ENCODE measurements around the gene LTBP3.

The LTBP3 gene

DNA sequence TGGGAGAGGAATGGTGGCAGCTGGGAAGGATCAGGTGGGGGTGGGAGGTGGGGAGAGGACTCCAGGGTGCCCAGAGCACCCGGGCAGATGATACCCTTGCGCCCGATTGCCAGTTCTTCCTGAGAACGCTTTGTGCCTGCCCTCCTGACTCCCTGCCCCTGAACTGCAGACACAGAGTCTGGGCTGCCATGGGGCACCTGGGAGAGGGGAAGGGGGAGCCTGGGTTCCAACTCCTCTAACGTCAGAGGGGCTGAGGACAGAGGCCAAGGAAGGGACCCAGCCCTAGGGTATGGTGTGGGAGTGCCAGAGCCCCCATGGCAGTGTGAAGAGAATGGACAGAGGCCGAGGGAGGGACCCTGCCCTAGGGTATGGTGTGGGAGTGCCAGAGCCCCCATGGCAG lies 38.4 kb upstream of the LTBP3 start (continued):
- TF ChIP-seq, protein P1, sequence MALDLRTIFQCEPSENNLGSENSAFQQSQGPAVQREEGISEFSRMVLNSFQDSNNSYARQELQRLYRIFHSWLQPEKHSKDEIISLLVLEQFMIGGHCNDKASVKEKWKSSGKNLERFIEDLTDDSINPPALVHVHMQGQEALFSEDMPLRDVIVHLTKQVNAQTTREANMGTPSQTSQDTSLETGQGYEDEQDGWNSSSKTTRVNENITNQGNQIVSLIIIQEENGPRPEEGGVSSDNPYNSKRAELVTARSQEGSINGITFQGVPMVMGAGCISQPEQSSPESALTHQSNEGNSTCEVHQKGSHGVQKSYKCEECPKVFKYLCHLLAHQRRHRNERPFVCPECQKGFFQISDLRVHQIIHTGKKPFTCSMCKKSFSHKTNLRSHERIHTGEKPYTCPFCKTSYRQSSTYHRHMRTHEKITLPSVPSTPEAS (tag by site-specific recombination; IDR thresholded peaks at IDR 0.05), result no peak

DNA sequence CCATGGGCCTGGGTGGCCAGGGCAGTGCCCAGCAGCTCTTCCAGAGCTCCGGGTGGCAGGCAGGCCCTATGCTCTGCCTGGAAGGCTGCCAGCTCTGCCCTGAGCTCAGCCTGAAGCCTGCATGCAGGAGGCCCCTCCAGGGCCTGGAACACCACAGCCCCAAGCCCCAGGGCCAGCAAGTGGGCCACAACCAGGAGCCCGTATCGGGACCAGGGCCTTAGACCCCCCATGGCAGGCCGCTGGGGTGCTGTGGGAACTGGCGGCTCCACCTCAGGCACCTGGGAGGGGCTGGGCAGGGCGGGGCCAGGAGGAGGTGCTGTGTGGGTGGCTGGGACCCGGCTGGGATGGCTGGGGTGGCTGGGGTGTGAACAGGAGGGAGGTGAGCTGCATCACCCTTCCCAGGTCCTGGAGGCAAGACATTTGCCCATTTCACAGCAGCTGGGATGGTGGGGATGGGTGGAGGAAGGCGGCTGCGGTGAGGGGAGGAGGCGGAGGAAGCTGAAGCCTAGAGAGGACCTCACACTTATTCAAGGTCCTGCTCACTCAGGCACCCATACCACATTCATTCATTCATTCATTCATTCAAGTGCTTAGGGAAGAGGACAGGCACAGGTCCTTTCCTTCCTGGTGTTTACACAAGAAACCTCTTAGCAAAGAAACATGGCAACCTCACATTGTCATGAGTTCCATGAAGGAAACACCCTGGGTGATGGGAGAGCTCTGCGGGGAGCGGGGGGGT lies 37.6 kb upstream of the LTBP3 start, which contains the start of gene KCNK7:
KCNK7 (minus strand) TSS at position 258 of the 739 bp plus-strand sequence; CDS start at position 230, 28 bp downstream.
- ChIA-PET POLR2A (interaction anchor here (0.6 to 1.4 kb wide), 9 partner anchors 10 to 632 kb away, joined by 3 to 9 read pairs (median 6); partner anchors contain the start of genes KAT5, MAP3K11 and PCNX3), CTCF (interaction anchor here (0.6 to 1.0 kb wide), 4 partner anchors 9 to 472 kb away, joined by 3 to 5 read pairs (median 4); no protein-coding TSS in a partner anchor)
- peaks cover 0 to 24% of the 10 kb centered on the region in 2 experiments; a peak in 1 of 3 replicates for H3K36me3 ChIP-seq (ENCODE audit: control insufficient read depth in 2 of 2, insufficient read depth in 1 of 2, low read length in 2 of 2)
- TF ChIP-seq GLIS1 (tag by site-specific recombination; IDR thresholded peaks at IDR 0.05) (peak; percentile 76), ZEB2 (tag by site-specific recombination; IDR thresholded peaks at IDR 0.05) (no peak), KLF10 (tag by site-specific recombination; IDR thresholded peaks at IDR 0.05) (no peak), ZBTB8A (tag by site-specific recombination; IDR thresholded peaks at IDR 0.05) (peak; percentile 23; the same call in 1 of the 2 replicates), OVOL3 (tag by site-specific recombination; IDR thresholded peaks at IDR 0.05) (no peak), MEIS1 (CRISPR knock-in tag; IDR thresholded peaks at IDR 0.05; ENCODE audit: borderline replicate concordance) (no peak), ZSCAN16 (tag by site-specific recombination; IDR thresholded peaks at IDR 0.05) (no peak), ZXDB (tag by site-specific recombination; IDR thresholded peaks at IDR 0.05) (no peak), ZNF324 (tag by site-specific recombination; IDR thresholded peaks at IDR 0.05) (no peak), ZNF174 (tag by site-specific recombination; IDR thresholded peaks at IDR 0.05) (no peak), GLI2 (tag by site-specific recombination; IDR thresholded peaks at IDR 0.05; ENCODE audit: borderline replicate concordance, low read depth) (no peak), SP2 (tag by site-specific recombination; IDR thresholded peaks at IDR 0.05) (no peak), ZFP3 (tag by site-specific recombination; IDR thresholded peaks at IDR 0.05; ENCODE audit: low read depth) (no peak), ZNF621 (tag by site-specific recombination; IDR thresholded peaks at IDR 0.05) (no peak), KLF1 (tag by site-specific recombination; IDR thresholded peaks at IDR 0.05) (peak; percentile 83), GLIS2 (tag by site-specific recombination; IDR thresholded peaks at IDR 0.05) (peak; percentile 70), ZNF202 (tag by site-specific recombination; IDR thresholded peaks at IDR 0.05; ENCODE audit: borderline replicate concordance) (no peak), ZNF48 (tag by site-specific recombination; IDR thresholded peaks at IDR 0.05) (no peak), ZNF114 (tag by site-specific recombination; IDR thresholded peaks at IDR 0.05) (no peak)
- TF ChIP-seq, protein P2, sequence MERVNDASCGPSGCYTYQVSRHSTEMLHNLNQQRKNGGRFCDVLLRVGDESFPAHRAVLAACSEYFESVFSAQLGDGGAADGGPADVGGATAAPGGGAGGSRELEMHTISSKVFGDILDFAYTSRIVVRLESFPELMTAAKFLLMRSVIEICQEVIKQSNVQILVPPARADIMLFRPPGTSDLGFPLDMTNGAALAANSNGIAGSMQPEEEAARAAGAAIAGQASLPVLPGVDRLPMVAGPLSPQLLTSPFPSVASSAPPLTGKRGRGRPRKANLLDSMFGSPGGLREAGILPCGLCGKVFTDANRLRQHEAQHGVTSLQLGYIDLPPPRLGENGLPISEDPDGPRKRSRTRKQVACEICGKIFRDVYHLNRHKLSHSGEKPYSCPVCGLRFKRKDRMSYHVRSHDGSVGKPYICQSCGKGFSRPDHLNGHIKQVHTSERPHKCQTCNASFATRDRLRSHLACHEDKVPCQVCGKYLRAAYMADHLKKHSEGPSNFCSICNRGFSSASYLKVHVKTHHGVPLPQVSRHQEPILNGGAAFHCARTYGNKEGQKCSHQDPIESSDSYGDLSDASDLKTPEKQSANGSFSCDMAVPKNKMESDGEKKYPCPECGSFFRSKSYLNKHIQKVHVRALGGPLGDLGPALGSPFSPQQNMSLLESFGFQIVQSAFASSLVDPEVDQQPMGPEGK (tag by site-specific recombination; IDR thresholded peaks at IDR 0.05), result no peak
- TF ChIP-seq, protein P3, sequence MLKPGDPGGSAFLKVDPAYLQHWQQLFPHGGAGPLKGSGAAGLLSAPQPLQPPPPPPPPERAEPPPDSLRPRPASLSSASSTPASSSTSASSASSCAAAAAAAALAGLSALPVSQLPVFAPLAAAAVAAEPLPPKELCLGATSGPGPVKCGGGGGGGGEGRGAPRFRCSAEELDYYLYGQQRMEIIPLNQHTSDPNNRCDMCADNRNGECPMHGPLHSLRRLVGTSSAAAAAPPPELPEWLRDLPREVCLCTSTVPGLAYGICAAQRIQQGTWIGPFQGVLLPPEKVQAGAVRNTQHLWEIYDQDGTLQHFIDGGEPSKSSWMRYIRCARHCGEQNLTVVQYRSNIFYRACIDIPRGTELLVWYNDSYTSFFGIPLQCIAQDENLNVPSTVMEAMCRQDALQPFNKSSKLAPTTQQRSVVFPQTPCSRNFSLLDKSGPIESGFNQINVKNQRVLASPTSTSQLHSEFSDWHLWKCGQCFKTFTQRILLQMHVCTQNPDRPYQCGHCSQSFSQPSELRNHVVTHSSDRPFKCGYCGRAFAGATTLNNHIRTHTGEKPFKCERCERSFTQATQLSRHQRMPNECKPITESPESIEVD (tag by site-specific recombination; IDR thresholded peaks at IDR 0.05), result no peak
- TF ChIP-seq, protein P4, sequence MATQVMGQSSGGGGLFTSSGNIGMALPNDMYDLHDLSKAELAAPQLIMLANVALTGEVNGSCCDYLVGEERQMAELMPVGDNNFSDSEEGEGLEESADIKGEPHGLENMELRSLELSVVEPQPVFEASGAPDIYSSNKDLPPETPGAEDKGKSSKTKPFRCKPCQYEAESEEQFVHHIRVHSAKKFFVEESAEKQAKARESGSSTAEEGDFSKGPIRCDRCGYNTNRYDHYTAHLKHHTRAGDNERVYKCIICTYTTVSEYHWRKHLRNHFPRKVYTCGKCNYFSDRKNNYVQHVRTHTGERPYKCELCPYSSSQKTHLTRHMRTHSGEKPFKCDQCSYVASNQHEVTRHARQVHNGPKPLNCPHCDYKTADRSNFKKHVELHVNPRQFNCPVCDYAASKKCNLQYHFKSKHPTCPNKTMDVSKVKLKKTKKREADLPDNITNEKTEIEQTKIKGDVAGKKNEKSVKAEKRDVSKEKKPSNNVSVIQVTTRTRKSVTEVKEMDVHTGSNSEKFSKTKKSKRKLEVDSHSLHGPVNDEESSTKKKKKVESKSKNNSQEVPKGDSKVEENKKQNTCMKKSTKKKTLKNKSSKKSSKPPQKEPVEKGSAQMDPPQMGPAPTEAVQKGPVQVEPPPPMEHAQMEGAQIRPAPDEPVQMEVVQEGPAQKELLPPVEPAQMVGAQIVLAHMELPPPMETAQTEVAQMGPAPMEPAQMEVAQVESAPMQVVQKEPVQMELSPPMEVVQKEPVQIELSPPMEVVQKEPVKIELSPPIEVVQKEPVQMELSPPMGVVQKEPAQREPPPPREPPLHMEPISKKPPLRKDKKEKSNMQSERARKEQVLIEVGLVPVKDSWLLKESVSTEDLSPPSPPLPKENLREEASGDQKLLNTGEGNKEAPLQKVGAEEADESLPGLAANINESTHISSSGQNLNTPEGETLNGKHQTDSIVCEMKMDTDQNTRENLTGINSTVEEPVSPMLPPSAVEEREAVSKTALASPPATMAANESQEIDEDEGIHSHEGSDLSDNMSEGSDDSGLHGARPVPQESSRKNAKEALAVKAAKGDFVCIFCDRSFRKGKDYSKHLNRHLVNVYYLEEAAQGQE (tag by site-specific recombination; IDR thresholded peaks at IDR 0.05), result no peak
- TF ChIP-seq, protein P5, sequence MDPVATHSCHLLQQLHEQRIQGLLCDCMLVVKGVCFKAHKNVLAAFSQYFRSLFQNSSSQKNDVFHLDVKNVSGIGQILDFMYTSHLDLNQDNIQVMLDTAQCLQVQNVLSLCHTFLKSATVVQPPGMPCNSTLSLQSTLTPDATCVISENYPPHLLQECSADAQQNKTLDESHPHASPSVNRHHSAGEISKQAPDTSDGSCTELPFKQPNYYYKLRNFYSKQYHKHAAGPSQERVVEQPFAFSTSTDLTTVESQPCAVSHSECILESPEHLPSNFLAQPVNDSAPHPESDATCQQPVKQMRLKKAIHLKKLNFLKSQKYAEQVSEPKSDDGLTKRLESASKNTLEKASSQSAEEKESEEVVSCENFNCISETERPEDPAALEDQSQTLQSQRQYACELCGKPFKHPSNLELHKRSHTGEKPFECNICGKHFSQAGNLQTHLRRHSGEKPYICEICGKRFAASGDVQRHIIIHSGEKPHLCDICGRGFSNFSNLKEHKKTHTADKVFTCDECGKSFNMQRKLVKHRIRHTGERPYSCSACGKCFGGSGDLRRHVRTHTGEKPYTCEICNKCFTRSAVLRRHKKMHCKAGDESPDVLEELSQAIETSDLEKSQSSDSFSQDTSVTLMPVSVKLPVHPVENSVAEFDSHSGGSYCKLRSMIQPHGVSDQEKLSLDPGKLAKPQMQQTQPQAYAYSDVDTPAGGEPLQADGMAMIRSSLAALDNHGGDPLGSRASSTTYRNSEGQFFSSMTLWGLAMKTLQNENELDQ (tag by site-specific recombination; IDR thresholded peaks at IDR 0.05; ENCODE audit: low read depth), result no peak

More for the DNA sequence above, 37.6 kb upstream of the LTBP3 start, which contains the start of gene KCNK7:
- H3K4me1 ChIP-seq (ENCODE audit: control insufficient read depth, insufficient read depth, low read length), result no peaks in the 10 kb centered on the region
- no peaks in the 10 kb centered on the region for H3K9me3 ChIP-seq (ENCODE audit: control insufficient read depth, insufficient read depth, low read depth, low read length)
- no peak within 1 kb of the TSS for H3K4me3 ChIP-seq (ENCODE audit: low read depth, low read length)
- H3K27ac ChIP-seq (ENCODE audit: extremely low read depth, low read depth, low read length), result no peak within 1 kb of the TSS

All from HEK293 (cell line).